GDM1 (cell line): Measurements from ENCODE around the gene GXYLT2.
"Not testable (repeated sequence)": the region's sequence is repeated elsewhere in the genome, so short reads cannot be mapped to it uniquely, and the experiment has no call there.

ENCODE experiments used
- DNase-seq: peaks from one replicate; lab custom pipeline; 2025; lab: John Stamatoyannopoulos, UW

Gene GXYLT2

GRCh38 chr3:72892870-72893269 lies 5.0 kb downstream of the GXYLT2 start:
- DNase-seq = no peak

GRCh38 chr3:72894976-72895552 lies 7.2 kb downstream of the GXYLT2 start:
- DNase-seq = no peak

GRCh38 chr3:72896996-72897757 lies 9.3 kb downstream of the GXYLT2 start:
- no peak for DNase-seq

- no peak for DNase-seq
Observed at GRCh38 chr3:72897758-72898007, 9.8 kb downstream of the GXYLT2 start.

GRCh38 chr3:72899349-72899765 lies 11.5 kb downstream of the GXYLT2 start:
- no peak for DNase-seq

GRCh38 chr3:72900048-72900447 lies 12.2 kb downstream of the GXYLT2 start:
- no peak for DNase-seq

- no peak for DNase-seq
Observed at GRCh38 chr3:72901840-72902239, 14.0 kb downstream of the GXYLT2 start.

- no peak for DNase-seq
Observed at GRCh38 chr3:72903004-72903403, 15.2 kb downstream of the GXYLT2 start.

GRCh38 chr3:72904163-72904562 lies 16.3 kb downstream of the GXYLT2 start:
- DNase-seq = no peak

- no peak for DNase-seq
Observed at GRCh38 chr3:72906154-72906553, 18.3 kb downstream of the GXYLT2 start.

- no peak for DNase-seq
Observed at GRCh38 chr3:72907131-72907711, 19.4 kb downstream of the GXYLT2 start.

GRCh38 chr3:72907731-72908620 lies 20.1 kb downstream of the GXYLT2 start:
- DNase-seq = no peak

- no peak for DNase-seq
Observed at GRCh38 chr3:72909591-72909990, 21.7 kb downstream of the GXYLT2 start.

- DNase-seq = no peak
Observed at GRCh38 chr3:72912532-72912931, 24.7 kb downstream of the GXYLT2 start.

- DNase-seq = no peak
Observed at GRCh38 chr3:72914383-72914782, 26.5 kb downstream of the GXYLT2 start.

GRCh38 chr3:72916250-72916649 lies 28.4 kb downstream of the GXYLT2 start:
- no peak for DNase-seq

GRCh38 chr3:72919520-72919919 lies 31.7 kb downstream of the GXYLT2 start:
- DNase-seq = no peak

- no peak for DNase-seq
Observed at GRCh38 chr3:72924055-72924454, 36.2 kb downstream of the GXYLT2 start.

- not testable (repeated sequence) for DNase-seq
Observed at GRCh38 chr3:72928781-72929735, 41.2 kb downstream of the GXYLT2 start.

GRCh38 chr3:72930754-72931153 lies 42.9 kb downstream of the GXYLT2 start:
- no peak for DNase-seq

- DNase-seq = no peak
Observed at GRCh38 chr3:72932416-72932815, 44.6 kb downstream of the GXYLT2 start.
